GM12875 (cell line): ENCODE measurements around the gene TRMT61A.

Source experiments
- H3K4me3 ChIP-seq: one replicate; pipeline ENCODE4 v1.5.1; 2011; ENCODE audit warnings: low read depth, low read length, control low read depth
- TF ChIP-seq, protein P1 (sequence below): IDR thresholded peaks from 2 replicates; pipeline ENCODE4 v1.5.1; 2011; ENCODE audit warnings: low read depth, mild to moderate bottlenecking, control low read depth, inconsistent platforms, low read length, moderate library complexity, borderline replicate concordance; ENCODE audit not compliant: insufficient read depth

TRMT61A gene

GRCh38 chr14:103520269-103520656 is 8.7 kb upstream of the TRMT61A start:
- TF ChIP-seq, protein P1, sequence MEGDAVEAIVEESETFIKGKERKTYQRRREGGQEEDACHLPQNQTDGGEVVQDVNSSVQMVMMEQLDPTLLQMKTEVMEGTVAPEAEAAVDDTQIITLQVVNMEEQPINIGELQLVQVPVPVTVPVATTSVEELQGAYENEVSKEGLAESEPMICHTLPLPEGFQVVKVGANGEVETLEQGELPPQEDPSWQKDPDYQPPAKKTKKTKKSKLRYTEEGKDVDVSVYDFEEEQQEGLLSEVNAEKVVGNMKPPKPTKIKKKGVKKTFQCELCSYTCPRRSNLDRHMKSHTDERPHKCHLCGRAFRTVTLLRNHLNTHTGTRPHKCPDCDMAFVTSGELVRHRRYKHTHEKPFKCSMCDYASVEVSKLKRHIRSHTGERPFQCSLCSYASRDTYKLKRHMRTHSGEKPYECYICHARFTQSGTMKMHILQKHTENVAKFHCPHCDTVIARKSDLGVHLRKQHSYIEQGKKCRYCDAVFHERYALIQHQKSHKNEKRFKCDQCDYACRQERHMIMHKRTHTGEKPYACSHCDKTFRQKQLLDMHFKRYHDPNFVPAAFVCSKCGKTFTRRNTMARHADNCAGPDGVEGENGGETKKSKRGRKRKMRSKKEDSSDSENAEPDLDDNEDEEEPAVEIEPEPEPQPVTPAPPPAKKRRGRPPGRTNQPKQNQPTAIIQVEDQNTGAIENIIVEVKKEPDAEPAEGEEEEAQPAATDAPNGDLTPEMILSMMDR, result no peak
- H3K4me3 ChIP-seq, result peak overlapping the region; percentile 44

GRCh38 chr14:103520657-103521437 is 8.1 kb upstream of the TRMT61A start:
- TF ChIP-seq, protein P1, result peak; percentile 48

GRCh38 chr14:103521438-103521950 is 7.5 kb upstream of the TRMT61A start:
- TF ChIP-seq, protein P1, result no peak
- H3K4me3 ChIP-seq, result peak overlapping the region; percentile 44

More at GRCh38 chr14:103520657-103521437, 8.1 kb upstream of the TRMT61A start:
- H3K4me3 ChIP-seq, result peak overlapping the region; percentile 44

GRCh38 chr14:103521951-103522563 is 6.9 kb upstream of the TRMT61A start:
- peak overlapping the region; percentile 41 for H3K4me3 ChIP-seq

GRCh38 chr14:103522649-103523574 is 6.1 kb upstream of the TRMT61A start, which contains the start of gene CKB:
Gene CKB, minus strand, starts transcription at chr14:103522830. Its CDS starts 337 bp downstream, at chr14:103522493.
- H3K4me3 ChIP-seq, result peak within 1 kb of the TSS; percentile 41
- TF ChIP-seq, protein P1, result no peak

More at GRCh38 chr14:103521951-103522563, 6.9 kb upstream of the TRMT61A start:
- TF ChIP-seq, protein P1, result no peak

- TF ChIP-seq, protein P1, result no peak
- no peak overlapping the region for H3K4me3 ChIP-seq
Measured at GRCh38 chr14:103523575-103523954, 5.4 kb upstream of the TRMT61A start.
